GM12872 (cell line): ENCODE data around the gene CXorf58.

Source experiments
- TF ChIP-seq, protein P1 (sequence below): IDR thresholded peaks from 3 replicates; pipeline ENCODE4 v1.5.1; 2011; ENCODE audit warnings: low read depth, mild to moderate bottlenecking, low read length, moderate library complexity; ENCODE audit not compliant: insufficient read depth

The CXorf58 gene

DNA sequence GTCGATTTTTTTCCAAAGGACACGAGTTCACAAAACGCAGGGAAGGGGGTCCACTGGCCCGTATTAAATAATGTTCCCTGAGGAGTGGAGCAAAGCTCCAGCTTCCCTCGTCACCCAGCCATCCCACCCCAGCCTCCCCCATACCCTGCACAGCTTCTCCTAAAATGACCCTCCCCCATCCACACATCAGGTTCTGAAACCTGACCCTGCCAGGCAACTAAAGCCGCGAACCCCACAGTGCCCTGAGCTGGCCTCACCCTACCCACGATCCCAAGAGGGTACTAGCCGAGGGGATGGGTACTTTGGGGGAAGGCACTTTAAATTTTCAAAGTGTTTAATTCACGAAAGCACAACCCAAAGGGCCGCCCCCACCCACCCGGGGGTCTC is 702 bp upstream of the CXorf58 start:
- TF ChIP-seq, protein P1, sequence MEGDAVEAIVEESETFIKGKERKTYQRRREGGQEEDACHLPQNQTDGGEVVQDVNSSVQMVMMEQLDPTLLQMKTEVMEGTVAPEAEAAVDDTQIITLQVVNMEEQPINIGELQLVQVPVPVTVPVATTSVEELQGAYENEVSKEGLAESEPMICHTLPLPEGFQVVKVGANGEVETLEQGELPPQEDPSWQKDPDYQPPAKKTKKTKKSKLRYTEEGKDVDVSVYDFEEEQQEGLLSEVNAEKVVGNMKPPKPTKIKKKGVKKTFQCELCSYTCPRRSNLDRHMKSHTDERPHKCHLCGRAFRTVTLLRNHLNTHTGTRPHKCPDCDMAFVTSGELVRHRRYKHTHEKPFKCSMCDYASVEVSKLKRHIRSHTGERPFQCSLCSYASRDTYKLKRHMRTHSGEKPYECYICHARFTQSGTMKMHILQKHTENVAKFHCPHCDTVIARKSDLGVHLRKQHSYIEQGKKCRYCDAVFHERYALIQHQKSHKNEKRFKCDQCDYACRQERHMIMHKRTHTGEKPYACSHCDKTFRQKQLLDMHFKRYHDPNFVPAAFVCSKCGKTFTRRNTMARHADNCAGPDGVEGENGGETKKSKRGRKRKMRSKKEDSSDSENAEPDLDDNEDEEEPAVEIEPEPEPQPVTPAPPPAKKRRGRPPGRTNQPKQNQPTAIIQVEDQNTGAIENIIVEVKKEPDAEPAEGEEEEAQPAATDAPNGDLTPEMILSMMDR = no peak

DNA sequence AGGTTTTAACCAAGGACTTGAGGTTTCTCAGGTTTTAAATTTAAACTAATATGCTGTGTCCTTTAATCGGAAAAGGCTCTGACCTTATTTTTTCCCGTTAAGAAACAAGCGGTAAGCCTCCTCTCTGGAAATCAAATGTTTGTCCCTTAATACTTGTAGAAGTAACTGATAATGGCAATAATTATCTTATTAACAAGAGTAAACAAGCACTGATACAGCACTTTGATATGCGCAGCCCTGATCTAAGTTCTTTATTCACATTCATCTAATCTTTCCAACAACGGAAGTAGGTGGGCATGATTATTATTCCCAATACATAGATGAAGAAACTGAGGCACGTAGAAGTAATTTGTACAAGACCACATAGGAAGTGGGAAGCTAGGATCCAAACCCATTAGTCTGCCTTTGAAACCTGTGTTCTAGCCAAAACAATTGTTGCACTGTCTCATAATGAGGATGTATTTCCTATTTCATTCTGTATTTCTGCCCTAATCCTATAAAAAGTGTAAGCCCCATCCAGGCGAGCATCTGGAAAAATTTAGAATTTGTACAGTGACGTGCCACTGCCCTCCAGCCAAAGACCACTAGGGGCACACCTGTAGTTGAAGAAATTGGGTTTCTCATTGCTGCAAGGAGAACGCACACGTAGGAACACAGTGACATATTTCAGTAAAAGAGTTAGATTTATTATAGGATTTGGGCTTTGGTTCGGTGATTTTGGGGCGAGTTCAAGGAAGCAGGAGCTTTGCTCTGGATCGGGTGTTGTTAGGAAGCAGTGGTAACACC is 606 bp downstream of the CXorf58 start:
- TF ChIP-seq, protein P1 = peak; percentile 64

- TF ChIP-seq, protein P1 = no peak
These were observed 3.5 kb downstream of the CXorf58 start for GRCh38 chrX:23911126-23911835.

- TF ChIP-seq, protein P1 = no peak
These were observed 11.3 kb downstream of the CXorf58 start for GRCh38 chrX:23919148-23919547.

- TF ChIP-seq, protein P1 = no peak
These were observed 12.0 kb downstream of the CXorf58 start for GRCh38 chrX:23919706-23920320.

- TF ChIP-seq, protein P1 = no peak
These were observed 18.2 kb downstream of the CXorf58 start for GRCh38 chrX:23926015-23926414.

- TF ChIP-seq, protein P1 = no peak
These were observed 23.2 kb downstream of the CXorf58 start for GRCh38 chrX:23930894-23931604.
